GM12872 (cell line): Measurements from ENCODE around the gene CDKL2.

Experiments used
- TF ChIP-seq, protein P1 (sequence below): IDR thresholded peaks from 3 replicates; pipeline ENCODE4 v1.5.1; 2011; ENCODE audit warnings: low read depth, mild to moderate bottlenecking, low read length, moderate library complexity; ENCODE audit not compliant: insufficient read depth

The CDKL2 gene

GRCh38 chr4:75630174-75630936 lies at the start of gene CDKL2:
Gene CDKL2 (minus strand): TSS chr4:75630528. CDS start chr4:75625988, 4,540 bp downstream.
- TF ChIP-seq, protein P1, sequence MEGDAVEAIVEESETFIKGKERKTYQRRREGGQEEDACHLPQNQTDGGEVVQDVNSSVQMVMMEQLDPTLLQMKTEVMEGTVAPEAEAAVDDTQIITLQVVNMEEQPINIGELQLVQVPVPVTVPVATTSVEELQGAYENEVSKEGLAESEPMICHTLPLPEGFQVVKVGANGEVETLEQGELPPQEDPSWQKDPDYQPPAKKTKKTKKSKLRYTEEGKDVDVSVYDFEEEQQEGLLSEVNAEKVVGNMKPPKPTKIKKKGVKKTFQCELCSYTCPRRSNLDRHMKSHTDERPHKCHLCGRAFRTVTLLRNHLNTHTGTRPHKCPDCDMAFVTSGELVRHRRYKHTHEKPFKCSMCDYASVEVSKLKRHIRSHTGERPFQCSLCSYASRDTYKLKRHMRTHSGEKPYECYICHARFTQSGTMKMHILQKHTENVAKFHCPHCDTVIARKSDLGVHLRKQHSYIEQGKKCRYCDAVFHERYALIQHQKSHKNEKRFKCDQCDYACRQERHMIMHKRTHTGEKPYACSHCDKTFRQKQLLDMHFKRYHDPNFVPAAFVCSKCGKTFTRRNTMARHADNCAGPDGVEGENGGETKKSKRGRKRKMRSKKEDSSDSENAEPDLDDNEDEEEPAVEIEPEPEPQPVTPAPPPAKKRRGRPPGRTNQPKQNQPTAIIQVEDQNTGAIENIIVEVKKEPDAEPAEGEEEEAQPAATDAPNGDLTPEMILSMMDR: no peak

DNA sequence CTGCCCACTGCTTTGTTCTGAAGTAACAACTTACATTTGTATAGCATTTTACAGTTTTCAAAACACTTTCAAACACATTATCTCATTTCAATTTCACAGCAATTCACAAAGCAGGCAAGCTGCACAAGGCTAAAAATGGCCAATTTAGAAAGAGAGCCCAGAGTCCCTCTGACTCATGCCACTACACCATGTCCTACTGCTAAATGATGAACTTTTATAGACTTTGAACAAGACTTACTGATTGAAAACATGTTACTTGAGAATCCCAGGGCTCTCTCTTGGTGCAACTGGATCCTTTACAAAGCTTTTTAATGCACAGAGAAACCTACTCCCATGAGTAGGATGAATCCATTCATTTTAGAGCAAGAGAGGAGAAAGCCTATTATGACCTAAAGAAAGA lies 48.6 kb upstream of the CDKL2 start:
- TF ChIP-seq, protein P1: no peak

DNA sequence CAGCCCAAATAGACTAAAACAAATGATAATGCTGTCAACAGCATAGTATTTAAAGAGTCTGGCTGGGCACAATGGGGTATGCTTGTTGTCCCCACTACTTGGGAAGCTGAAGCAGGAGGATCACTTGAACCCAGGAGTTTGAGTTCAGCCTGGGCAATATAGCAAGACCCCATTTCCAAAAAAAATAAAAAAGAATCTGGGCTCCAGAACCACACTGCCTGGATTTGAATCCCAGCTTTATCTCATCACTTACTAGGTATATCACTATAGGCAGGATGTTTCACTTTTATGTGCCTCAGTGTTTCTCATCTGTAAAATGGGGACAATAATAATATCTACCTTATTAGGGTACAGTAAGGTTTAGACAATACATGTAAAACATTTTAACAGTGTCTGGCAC lies 48.1 kb upstream of the CDKL2 start:
- TF ChIP-seq, protein P1: no peak

DNA sequence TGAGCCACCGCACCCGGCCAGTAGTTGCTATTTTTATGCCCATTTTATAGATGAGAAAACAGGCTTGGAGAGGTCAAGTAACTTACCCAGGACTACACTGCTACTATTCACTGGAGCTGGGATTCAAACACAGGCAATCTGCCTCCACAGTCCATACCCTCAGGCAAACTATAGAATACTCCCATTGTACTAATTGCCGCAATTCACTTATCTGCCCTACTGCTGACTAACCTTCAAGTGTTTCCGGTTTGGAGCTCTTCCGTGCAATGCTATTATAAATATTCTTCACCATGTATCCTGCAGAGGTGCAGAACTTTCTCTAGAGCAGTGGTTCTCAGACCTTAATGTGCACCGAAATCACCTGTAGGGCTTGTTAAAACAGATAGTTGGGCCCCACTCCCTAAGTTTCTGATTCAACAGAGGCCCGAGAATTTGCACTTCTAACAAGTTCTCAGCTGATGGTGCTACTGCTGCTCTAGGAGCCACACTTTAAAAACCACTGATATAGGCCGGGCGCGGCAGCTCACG lies 44.7 kb upstream of the CDKL2 start:
- TF ChIP-seq, protein P1: no peak

GRCh38 chr4:75673959-75674328 lies 43.6 kb upstream of the CDKL2 start:
- TF ChIP-seq, protein P1: no peak

DNA sequence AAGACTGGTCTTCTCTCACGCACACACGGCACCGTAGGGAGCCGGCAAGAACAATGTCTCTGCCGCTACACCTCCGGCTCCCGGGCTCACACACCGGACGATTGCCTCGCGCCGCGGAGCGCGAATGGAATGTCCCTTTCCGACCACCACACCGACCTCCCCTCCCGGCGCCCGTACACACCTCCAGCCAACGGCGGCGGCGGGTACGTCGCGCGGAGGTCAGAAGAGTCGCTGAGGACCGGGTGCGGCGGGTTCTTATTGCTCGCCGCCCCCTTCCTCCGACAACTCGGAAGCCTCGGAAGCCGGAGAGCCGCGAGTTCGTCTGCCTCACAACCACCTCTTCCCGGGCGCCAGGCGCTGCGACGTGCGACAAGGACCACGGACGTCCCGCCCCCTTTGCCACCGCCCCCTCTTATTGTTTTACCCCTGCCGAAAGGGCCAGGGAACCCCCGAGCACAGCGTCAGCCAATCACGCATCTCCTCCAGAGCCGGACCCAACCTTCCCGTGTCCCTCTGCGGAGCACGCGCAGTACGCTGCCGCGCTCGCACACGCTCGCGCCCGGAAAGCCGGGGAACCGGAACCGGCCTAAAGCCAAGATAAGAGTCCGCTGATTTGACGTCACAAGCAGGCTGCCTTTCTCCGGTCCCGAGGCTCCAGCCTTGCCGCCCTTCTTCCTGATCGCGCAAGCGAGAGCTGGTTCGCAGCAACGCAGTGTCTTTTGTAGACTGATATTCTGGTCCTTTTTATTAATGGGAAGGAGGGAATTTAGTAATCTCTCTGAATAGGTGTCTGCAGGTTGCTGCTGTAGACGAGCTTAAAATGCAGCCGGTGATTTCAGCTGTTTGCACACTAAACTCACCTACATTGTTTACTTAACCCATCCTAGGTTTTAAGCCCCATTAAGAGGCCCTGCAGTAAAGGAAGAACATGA lies 43.0 kb upstream of the CDKL2 start, which contains the start of gene G3BP2:
G3BP2 (minus strand) TSS at position 385 of the 932 bp plus-strand sequence. CDS start 11,386 bp downstream, outside the sequence.
- TF ChIP-seq, protein P1: no peak

- TF ChIP-seq, protein P1: no peak
Measured at GRCh38 chr4:75672461-75673026, 42.2 kb upstream of the CDKL2 start.
